Activated naive CD8-positive, alpha-beta T cell (primary cell): ENCODE results near the gene HUS1B.
A peak's percentile ranks its signal among the peaks of the same experiment; 100 is the strongest.

Experiments used
- H3K27ac Mint-ChIP-seq: one replicate; pipeline ENCODE4 v1.8.0; 2021; ENCODE audit warnings: mixed read lengths
- H3K27me3 Mint-ChIP-seq: one replicate; pipeline ENCODE4 v1.8.0; 2021; ENCODE audit warnings: mixed read lengths
- H3K36me3 Mint-ChIP-seq: one replicate; pipeline ENCODE4 v1.8.0; 2021; ENCODE audit warnings: mixed read lengths
- H3K4me1 Mint-ChIP-seq: one replicate; pipeline ENCODE4 v1.8.0; 2021; ENCODE audit warnings: low read depth, mixed read lengths
- H3K4me3 Mint-ChIP-seq: one replicate; pipeline ENCODE4 v1.8.0; 2021; ENCODE audit warnings: mild to moderate bottlenecking, mixed read lengths
- H3K9me3 Mint-ChIP-seq: one replicate; pipeline ENCODE4 v1.8.0; 2021; ENCODE audit warnings: low read depth, mixed read lengths

The HUS1B gene

DNA sequence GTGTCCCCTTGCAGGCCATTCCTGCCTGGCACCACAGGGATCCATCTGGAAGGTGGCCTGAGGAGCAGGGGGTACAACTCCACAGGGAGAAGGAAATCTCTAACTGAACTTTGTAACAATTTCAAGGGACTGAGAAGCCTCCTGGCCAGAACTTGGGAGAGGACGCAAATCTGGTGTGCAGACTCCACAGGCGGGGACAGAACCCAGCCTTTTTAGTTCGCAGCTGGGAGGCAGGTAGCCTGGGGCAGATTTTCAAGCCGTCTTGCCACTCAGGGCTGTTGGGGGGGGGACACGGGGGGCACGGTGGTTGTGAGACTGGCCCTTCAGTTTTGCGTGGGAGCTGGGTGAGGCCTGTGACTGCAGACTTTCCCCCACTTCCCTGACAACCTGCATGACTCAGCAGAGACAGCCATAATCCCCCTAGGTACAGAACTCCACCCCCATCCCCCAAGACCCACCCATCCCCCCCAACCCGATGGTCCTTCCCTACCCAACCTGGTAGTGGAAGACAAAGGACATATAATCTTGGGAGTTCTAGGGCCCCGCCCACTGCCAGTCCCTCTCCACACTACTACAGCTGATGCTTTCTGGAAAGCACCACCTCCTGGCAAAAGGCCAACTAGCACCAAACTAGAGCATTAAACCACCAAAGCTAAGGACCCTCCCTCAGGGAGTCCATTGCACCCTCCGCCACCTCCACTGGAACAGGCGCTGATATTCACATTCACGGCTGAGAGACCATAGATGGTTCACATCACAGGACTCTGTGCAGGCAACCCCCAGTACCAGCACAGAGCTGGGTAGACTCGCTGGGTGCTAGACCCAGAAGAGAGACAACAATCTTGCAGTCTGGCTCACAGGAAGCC, 3.0 kb upstream of the HUS1B start:
- Mint-ChIP-seq H3K27ac (peak overlapping the region; percentile 74), H3K4me1 (peaks cover 62% of the 10 kb centered on the region), H3K9me3 (peaks cover 6% of the 10 kb centered on the region), H3K27me3 (no peaks in the 10 kb centered on the region), H3K36me3 (peaks cover 18% of the 10 kb centered on the region), H3K4me3 (peak overlapping the region; percentile 49)

DNA sequence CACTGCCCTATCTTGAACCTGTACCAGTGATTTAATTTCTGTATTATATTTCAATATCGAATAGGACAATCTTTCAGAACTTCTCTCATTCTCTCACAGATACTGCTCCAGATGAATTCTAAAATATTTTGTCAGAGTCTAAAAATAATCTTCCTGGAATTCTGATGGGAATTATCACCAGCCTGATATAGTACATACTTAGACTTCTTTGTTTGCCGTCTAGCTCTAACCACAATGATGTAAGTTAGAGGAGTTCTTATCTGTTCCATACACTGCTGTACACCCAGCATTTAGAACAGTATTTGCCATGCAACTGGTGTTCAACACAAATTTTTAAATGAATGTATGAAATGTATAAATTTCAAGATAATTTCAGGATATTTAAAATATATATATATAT, 1.3 kb upstream of the HUS1B start:
- Mint-ChIP-seq H3K36me3 (peaks cover 19% of the 10 kb centered on the region), H3K4me1 (peaks cover 50% of the 10 kb centered on the region), H3K27ac (no peak overlapping the region), H3K4me3 (no peak overlapping the region), H3K27me3 (no peaks in the 10 kb centered on the region), H3K9me3 (peaks cover 3% of the 10 kb centered on the region)

DNA sequence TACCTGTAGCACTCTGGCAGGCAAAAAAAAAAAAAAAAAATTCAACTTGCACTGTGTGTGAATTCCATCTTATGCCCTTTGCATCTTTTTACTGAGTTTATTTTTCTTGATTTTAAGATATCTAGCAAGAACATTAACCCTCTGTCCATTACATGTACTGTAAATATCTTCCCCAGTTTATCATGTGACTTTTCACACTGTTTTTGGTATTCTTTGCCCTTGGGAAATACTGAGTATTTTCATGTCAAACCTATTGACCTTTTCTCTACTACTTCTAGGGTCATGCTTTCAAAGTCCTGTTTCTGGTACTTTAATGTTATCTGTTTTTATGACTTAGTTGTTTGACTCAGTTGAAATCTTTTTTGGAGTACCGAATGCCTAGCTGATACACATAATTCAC, 843 bp upstream of the HUS1B start:
- Mint-ChIP-seq H3K27me3 (no peaks in the 10 kb centered on the region), H3K4me3 (no peak overlapping the region), H3K36me3 (peaks cover 19% of the 10 kb centered on the region), H3K9me3 (peaks cover 3% of the 10 kb centered on the region), H3K4me1 (peaks cover 50% of the 10 kb centered on the region), H3K27ac (peak overlapping the region; percentile 2)

DNA sequence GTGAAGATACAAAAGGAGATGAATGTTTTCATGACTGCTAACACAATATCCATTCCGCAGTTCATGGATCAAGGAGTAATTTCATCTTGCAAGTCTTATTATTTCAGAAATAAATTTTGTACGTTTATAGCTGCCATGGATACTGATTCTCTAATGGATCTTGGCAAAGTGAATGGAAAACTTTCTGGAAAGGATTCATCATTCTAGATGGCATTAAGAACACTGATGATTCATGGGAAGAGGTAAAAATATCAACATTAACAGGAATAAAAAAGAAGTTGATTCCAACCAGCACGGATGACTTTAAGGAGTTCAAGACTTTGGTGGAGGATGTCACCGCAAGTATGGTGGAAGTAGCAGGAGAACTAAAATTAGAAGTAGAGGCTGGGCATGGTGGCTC, 2.8 kb downstream of the HUS1B start:
- H3K4me3 Mint-ChIP-seq, result no peak overlapping the region
- H3K9me3 Mint-ChIP-seq, result peaks cover 3% of the 10 kb centered on the region
- H3K27me3 Mint-ChIP-seq, result no peaks in the 10 kb centered on the region
- H3K36me3 Mint-ChIP-seq, result peaks cover 21% of the 10 kb centered on the region
- peaks cover 18% of the 10 kb centered on the region for H3K4me1 Mint-ChIP-seq
- H3K27ac Mint-ChIP-seq, result no peak overlapping the region

DNA sequence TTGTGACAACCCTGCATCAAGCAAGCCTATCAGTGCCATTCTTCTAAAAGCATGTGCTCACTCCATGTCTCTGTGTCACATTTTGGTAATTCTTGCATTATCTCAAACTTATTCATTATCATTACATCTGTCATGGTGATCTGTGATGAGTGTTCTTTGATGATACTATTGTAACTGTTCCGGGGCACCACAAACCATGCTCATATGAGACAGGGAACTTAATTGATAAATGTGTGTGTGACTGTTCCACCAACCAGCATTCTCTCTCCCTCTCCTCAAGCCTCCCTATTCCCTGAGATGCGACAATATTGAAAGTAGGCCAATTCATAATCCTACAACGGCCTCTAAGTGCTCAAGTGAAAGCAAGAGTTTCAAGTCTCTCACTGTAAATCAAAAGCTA, 4.0 kb downstream of the HUS1B start:
- H3K4me3 Mint-ChIP-seq, result no peak overlapping the region
- H3K27me3 Mint-ChIP-seq, result no peaks in the 10 kb centered on the region
- peaks cover 14% of the 10 kb centered on the region for H3K4me1 Mint-ChIP-seq
- no peak overlapping the region for H3K27ac Mint-ChIP-seq
- H3K36me3 Mint-ChIP-seq, result peaks cover 18% of the 10 kb centered on the region
- peaks cover 3% of the 10 kb centered on the region for H3K9me3 Mint-ChIP-seq

DNA sequence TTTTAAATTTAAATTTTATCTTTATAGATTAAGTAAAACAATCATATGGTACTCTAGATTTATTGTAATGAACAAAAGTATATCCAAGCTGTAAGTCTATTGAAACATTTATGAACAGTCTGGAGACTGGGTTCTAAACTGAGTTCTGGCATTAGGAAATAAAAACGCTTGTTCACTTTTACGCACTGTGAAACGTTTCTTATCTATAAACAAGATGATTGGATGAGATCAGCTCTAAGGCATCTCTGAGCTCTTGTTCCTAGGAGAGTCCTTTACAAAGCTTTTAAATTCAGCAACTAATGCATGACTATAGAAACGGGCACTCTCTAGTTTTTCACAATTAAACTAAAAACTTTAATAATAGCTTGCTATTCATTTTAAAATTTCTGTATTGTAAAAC, 6.8 kb downstream of the HUS1B start:
- H3K27me3 Mint-ChIP-seq, result no peaks in the 10 kb centered on the region
- no peaks in the 10 kb centered on the region for H3K9me3 Mint-ChIP-seq
- H3K27ac Mint-ChIP-seq, result no peak overlapping the region
- peaks cover 30% of the 10 kb centered on the region for H3K4me1 Mint-ChIP-seq
- peaks cover 9% of the 10 kb centered on the region for H3K36me3 Mint-ChIP-seq
- no peak overlapping the region for H3K4me3 Mint-ChIP-seq

DNA sequence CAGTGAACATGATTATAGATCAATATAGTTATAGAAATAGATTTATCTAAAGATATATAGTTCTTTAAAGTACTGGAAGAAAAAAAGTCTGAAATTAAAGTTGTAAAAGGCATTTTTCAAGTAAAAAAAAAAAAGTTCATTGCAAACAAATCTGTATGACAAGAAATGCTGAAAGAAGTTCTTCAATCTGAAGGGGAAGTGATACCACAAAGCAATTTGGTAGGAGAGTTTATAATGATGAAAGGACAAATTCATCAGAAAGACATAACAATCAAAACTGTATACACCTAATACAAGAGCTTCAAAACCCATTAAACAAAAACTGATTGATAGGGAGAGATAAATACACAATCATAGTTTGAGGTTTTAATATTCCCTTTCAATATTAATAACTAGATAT, 14.1 kb downstream of the HUS1B start:
- Mint-ChIP-seq H3K9me3 (no peaks in the 10 kb centered on the region), H3K27me3 (no peaks in the 10 kb centered on the region), H3K4me3 (no peak overlapping the region), H3K27ac (no peak overlapping the region), H3K36me3 (peaks cover 7% of the 10 kb centered on the region), H3K4me1 (peaks cover 34% of the 10 kb centered on the region)

DNA sequence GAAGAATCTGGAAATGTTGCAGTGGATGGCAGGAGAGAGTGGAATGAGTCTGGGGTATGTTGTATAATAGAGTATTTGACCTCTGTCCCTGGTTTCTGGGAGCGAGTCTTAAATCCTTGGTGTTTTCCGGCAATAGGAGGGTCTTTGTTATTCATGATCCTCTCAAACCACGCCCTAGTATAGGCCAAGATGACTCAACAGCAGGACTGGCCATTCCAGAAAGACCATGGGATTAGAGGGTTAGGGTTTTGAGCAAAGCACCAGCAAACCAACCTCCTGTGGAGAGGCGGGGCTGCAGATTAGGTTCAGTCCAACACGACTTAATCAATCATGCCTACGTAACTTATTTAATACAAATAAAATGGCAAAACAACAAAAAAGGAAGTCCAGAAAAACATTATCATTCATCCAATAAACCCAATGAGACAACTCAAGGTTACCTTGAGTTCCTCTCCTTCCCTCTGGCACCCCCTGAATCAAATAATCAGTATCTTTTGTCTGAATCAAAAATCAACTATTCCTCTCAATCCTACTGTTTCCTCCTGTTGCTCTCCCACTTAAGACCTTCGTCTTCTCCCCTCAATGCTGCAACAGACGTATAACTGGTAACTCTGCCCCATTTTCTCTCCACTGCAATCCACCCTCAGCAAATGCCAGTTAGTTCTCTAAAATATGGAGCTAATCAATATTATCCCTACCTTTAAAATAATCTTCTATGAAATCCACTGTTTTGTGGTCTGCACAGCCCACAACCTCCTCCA, 15.5 kb downstream of the HUS1B start:
- Mint-ChIP-seq H3K36me3 (peaks cover 13% of the 10 kb centered on the region), H3K27me3 (no peaks in the 10 kb centered on the region), H3K4me3 (no peak overlapping the region), H3K9me3 (no peaks in the 10 kb centered on the region), H3K27ac (no peak overlapping the region), H3K4me1 (peaks cover 27% of the 10 kb centered on the region)

DNA sequence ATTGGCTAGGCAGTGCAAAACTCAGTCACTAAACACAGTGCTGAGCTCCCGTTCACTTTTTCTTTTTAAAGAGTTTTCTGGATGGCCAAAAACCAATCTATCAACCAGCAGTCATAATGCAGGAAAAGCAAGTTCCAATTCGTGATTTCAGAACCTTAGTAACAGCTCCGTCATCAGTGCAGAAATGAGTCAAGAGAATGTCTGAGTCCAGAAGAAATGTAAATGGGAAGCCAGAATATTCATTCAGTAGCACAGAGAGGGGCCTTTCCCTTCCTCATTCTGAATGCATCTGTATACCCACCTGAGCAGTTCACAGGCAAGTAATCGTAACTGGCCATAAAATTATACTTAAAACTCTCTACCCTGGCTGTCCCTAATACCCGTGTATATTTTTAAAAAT, 20.4 kb downstream of the HUS1B start:
- Mint-ChIP-seq H3K27ac (no peak overlapping the region), H3K9me3 (no peaks in the 10 kb centered on the region), H3K4me1 (peaks cover 7% of the 10 kb centered on the region), H3K36me3 (peaks cover 12% of the 10 kb centered on the region), H3K4me3 (no peak overlapping the region), H3K27me3 (no peaks in the 10 kb centered on the region)

DNA sequence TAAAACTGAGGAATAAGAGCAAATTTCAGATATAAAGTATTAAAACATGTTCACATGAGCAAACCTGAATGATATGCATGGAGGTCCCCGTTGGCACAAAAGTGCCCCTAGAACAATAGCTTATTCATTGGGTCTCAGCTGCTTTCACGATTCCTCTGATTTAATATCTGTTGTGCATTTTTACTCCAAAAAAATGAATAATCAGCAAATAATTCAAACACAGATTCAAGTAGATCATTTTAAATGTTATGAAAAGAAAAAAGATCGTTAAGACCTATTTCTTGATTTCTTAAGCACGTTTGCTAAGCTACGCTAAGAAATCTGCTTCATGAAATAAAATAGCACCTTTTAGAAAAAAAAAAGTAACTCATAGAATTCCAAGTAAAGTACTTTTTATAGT, 21.7 kb downstream of the HUS1B start:
- H3K4me3 Mint-ChIP-seq, result no peak overlapping the region
- H3K27ac Mint-ChIP-seq, result no peak overlapping the region
- H3K36me3 Mint-ChIP-seq, result peaks cover 9% of the 10 kb centered on the region
- peaks cover 7% of the 10 kb centered on the region for H3K4me1 Mint-ChIP-seq
- H3K27me3 Mint-ChIP-seq, result no peaks in the 10 kb centered on the region
- no peaks in the 10 kb centered on the region for H3K9me3 Mint-ChIP-seq

DNA sequence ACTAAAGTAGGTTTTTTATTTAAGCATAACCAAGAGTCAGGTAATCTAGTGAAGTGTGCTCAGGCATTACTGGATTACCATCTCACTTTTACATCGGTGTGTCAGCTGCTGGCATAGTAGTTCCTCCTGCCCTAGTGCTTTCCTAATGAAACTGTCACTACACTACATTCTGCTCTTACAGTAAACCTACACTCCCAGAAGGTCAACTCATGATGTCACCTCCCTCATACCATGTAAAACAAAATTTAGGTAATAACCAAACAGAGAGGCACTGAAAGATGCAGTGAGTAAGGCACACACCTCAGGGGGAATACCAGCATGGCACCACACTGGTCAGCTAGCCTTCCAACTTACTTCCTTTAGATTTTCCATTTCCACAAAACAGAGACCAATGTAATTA, 23.3 kb downstream of the HUS1B start:
- no peaks in the 10 kb centered on the region for H3K27me3 Mint-ChIP-seq
- no peak overlapping the region for H3K4me3 Mint-ChIP-seq
- peaks cover 9% of the 10 kb centered on the region for H3K36me3 Mint-ChIP-seq
- no peak overlapping the region for H3K27ac Mint-ChIP-seq
- H3K4me1 Mint-ChIP-seq, result peaks cover 10% of the 10 kb centered on the region
- H3K9me3 Mint-ChIP-seq, result no peaks in the 10 kb centered on the region

DNA sequence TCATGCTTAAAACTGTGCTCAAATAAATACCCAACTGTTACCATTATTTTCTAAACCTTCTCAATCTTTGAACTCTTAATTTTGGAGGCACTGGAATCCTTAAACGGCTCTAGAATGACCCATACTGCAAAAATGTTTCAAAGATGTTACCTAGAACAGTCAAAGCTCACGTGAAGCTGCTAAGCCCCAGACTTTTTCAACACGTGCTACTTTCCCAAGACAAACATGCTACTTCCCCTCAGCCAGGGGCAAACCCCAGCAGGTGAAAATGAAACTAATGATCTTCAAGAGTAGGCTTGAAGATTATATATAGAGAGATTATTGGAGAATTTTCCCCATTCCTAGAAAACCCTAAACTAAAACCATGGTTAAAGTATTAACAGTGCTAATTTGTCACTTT, 28.1 kb downstream of the HUS1B start:
- H3K27ac Mint-ChIP-seq, result peak overlapping the region; percentile 22
- peaks cover 12% of the 10 kb centered on the region for H3K4me1 Mint-ChIP-seq
- H3K4me3 Mint-ChIP-seq, result no peak overlapping the region

DNA sequence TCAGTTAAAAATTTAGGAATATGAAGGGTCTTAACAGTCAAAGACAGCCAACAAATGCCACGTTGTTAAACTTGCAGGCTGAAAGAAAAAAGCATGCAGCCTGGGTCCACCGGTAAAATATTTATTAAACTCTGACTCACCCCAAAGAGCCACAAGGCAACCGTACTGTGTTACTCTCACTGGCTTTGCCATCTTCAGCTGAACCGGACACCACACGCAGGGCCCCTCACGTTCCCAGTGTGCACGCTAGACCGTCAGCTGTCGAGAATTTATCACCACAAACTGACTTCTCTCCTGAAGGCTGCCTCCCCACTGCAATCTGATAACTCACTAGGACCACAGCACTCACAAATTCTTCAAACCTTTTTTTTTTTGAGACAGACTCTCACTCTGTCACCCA, 30.7 kb downstream of the HUS1B start:
- Mint-ChIP-seq H3K27ac (no peak overlapping the region), H3K27me3 (no peaks in the 10 kb centered on the region), H3K9me3 (no peaks in the 10 kb centered on the region), H3K4me1 (peaks cover 12% of the 10 kb centered on the region), H3K36me3 (peaks cover 8% of the 10 kb centered on the region), H3K4me3 (no peak overlapping the region)

More for the DNA sequence above, 28.1 kb downstream of the HUS1B start:
- Mint-ChIP-seq H3K9me3 (no peaks in the 10 kb centered on the region), H3K36me3 (peaks cover 9% of the 10 kb centered on the region), H3K27me3 (no peaks in the 10 kb centered on the region)

DNA sequence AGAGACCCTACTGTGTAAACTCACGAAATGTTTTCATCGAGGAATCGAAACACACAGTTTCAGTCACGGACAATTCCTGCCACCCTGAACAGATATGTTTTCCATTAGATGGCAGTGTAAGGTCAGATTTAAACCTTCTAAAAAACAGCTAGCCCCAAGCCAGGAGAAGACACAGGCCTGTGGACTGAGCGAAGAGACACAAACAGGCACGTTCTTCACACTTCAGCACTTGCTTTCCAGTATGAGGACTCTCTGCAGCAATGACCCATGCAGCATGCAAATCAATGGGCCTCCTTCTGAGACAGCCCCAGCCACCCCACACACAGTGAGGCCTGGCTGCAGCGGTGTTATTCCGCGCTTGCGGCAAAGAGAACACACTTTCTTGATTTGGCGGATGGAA, 31.9 kb downstream of the HUS1B start:
- Mint-ChIP-seq H3K9me3 (no peaks in the 10 kb centered on the region), H3K27me3 (no peaks in the 10 kb centered on the region), H3K36me3 (peaks cover 8% of the 10 kb centered on the region), H3K27ac (no peak overlapping the region), H3K4me1 (peaks cover 12% of the 10 kb centered on the region), H3K4me3 (no peak overlapping the region)

DNA sequence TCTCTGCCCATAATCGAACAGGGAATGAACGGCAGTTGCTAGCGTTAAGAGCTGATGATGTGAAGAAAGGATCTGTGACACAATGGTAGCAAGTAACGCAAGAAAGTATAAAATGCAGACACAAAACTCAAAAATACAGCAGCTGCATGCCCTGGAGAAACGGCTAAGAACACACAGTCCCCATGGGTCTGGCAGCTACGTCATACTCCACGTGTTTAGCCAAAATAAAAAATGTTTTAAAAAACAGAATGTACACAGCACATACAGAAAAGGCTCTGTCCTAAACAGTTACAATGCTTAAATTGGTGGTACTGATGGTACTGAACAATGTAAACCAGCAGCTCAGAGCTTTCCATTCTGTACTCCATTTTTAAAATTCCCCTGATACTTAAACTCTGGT, 34.4 kb downstream of the HUS1B start:
- no peak overlapping the region for H3K27ac Mint-ChIP-seq
- no peaks in the 10 kb centered on the region for H3K27me3 Mint-ChIP-seq
- H3K4me3 Mint-ChIP-seq, result no peak overlapping the region
- H3K36me3 Mint-ChIP-seq, result peaks cover 11% of the 10 kb centered on the region
- no peaks in the 10 kb centered on the region for H3K9me3 Mint-ChIP-seq
- no peaks in the 10 kb centered on the region for H3K4me1 Mint-ChIP-seq
